Subcutaneous adipose tissue (tissue), 4 donors: Measurements from ENCODE around the gene ALDH18A1. TPM values are rescaled to one million over a fixed set of nuclear protein-coding genes. Genes with fewer than 3 reads are reported as not detected.

ENCODE experiments used
- CTCF ChIP-seq: fragments of 450-650 bp; IDR thresholded peaks from one replicate; pipeline ENCODE4 v1.5.1; 2016; ENCODE audit warnings: low read depth, mild to moderate bottlenecking, control low read depth, antibody characterized with exemption, moderate library complexity
- total RNA-seq, 4 donors: library from RNA; depleted of rRNA; stranded (reverse); fragments of >200 nt; gene quantifications; one replicate each; pipeline ENCODE4 v1.1.0, GENCODE V29; 2016

Gene ALDH18A1
- total RNA-seq, 4 donors from 2014 or later: 18.5 to 29.0 (median 18.9) TPM

DNA sequence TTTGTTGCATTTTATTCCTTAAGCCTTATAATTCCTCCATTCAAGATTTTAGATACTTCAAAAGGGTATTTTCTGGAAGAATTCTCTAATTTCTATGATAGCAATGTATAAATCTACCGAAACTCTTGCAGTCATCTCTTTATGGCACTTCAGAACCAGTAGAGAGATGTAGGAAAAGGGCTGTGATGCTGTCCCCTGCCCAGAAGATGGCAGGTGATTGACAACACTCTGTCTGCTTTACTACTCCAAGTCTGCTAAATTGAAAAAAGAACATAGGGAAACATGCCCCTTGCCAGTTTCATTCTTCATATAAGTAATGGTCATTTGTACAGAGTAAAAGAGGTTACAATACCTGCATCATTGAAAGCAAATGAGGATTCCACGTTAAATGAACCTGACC is 32.1 kb upstream of the ALDH18A1 start:
- no peak for TF ChIP-seq CTCF

DNA sequence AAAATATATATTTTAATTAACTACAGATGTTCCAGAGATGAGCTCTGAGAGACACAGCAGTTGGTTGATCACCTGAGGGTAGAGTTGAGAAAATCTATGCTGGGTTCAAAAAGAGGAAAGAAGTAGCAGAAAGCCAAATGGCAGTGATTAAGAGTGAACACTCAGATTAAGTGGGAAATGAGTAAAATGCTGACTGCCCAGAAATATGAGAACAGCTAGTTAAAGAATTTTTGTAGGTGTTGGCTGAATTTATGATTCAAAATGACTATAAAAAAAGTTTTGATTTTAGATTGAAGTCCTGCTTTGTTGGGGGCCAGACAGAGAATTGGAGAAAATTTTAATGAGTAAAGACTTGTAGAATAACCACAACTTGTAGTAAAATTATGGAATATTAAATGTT is 27.5 kb upstream of the ALDH18A1 start:
- TF ChIP-seq CTCF: no peak

DNA sequence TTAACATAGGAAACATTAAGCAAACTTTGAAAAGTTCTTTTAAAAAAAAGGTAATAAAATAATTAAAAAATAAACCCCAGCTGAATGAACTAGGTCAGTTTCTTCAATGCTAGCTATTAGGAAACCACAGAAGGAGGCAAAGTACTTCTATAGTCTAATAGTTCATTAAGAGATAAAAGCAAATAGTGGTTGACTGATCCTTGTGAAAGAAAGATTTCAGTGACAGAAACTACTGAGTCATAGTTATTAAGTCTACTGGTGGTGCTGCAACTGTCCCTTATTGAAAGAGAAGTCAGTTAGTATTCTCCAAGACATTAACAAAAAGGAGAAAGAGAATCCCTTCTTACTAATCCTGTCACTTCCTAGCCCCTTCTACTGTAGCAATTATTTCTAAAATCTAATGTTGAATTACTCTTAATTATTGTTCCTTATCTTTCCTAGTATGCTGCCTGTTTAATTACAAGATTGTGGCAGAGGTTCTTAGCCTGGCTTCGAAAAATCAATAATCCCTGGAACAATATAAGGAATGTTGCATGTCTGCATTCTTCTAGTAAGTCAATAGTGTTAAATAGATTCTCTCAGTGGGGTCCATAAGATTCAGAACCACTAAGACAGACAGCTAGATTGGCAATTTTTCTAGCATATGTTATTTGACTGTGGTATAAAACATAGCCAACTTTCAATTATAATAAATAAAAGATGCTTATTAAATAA is 19.0 kb upstream of the ALDH18A1 start:
- TF ChIP-seq CTCF: no peak

GRCh38 chr10:95674643-95675042 is 18.1 kb upstream of the ALDH18A1 start:
- no peak for TF ChIP-seq CTCF

DNA sequence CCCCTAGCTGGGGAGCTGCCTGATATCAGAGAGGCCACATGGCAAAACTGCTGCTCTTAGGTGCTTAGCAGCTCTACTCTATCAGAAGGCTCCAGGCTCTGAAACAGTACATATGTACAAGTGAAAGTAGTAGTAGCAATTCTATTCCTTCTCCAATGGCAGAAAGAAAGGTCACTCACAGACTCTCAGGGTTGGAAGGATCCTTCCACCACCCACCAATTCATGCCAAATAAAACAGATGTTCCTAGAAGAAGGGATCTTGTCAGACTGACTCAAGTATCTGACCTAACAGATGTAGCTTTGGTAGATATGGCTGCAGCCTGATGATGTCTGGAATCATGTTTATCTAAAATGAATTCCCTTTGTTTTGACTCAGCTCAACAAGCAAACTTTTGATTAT is 8.0 kb upstream of the ALDH18A1 start:
- TF ChIP-seq CTCF: no peak

DNA sequence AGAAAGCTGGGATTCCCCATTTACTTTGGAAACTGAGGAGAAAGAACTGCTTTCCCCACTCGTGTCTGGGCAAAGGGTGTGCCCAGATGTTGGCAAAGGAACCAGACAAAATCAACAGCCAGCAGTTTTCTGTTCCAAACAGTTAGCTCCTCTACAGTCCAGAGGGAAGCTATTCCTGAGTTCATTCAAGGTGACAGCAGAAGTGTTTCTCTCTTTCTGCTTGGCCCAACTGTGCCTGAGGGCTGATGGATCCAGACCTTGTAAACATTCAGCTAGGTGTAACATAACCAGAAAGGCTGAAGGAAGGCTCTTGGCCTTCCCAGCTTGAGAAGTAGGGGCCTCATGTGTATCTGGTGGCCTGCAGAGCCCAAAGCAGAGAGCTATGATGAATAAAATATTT is 7.0 kb upstream of the ALDH18A1 start:
- TF ChIP-seq CTCF: no peak

DNA sequence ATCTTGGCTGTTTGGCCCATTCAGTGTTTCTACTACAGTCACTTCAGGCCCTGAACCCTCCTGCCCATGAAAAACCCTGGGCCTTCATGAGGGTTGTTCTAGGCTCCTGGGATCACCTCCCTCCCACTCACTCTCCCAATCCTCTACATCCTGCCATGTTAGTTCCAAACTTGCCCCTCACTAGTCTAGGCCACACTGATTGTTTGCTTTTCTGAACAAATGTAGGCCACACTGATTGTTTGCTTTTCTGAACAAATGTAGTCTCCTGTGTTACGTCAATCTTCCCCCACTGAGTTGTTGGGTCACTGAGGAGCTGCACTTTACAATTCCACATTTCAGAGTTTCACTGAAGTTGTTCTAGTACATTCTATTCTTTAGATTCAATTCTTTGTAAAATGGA is 5.3 kb upstream of the ALDH18A1 start:
- no peak for TF ChIP-seq CTCF
